H1 (cell line): ENCODE data around the gene RNF225. TPM values are rescaled to one million over a fixed set of nuclear protein-coding genes. Genes with fewer than 3 reads are reported as not detected.

Experiments used
- BACH1 ChIP-seq: IDR thresholded peaks from 2 replicates; pipeline ENCODE4 v1.6.1; 2012; ENCODE audit warnings: low read length, improper control_type of control experiment
- BCL11A ChIP-seq, 2 experiments: IDR thresholded peaks; one replicate each; pipeline ENCODE4 v1.6.1; 2011; ENCODE audit warnings: low read depth in 2 of 2, low read length in 2 of 2, mild to moderate bottlenecking in 2 of 2
- CHD2 ChIP-seq: IDR thresholded peaks from 2 replicates; pipeline ENCODE4 v1.6.1; 2012; ENCODE audit warnings: low read length, improper control_type of control experiment
- EGR1 ChIP-seq: IDR thresholded peaks from 2 replicates; pipeline ENCODE4 v1.6.1; 2011; ENCODE audit warnings: low read depth, low read length, borderline replicate concordance
- HDAC6 ChIP-seq: IDR thresholded peaks from one replicate; pipeline ENCODE4 v1.7.1; 2012; ENCODE audit warnings: low read depth, mild to moderate bottlenecking, inconsistent platforms, low read length, moderate library complexity
- KDM4A ChIP-seq: IDR thresholded peaks from one replicate; pipeline ENCODE4 v1.7.1; 2012; ENCODE audit warnings: low read depth, mild to moderate bottlenecking, moderate library complexity, low read length, inconsistent platforms; ENCODE audit not compliant: severe bottlenecking
- RAD21 ChIP-seq, 2 experiments: IDR thresholded peaks in 1 of 2; conservative IDR thresholded peaks in 1 of 2; 2 replicates each; pipeline ENCODE4 v1.6.1; 2011; ENCODE audit warnings: low read depth in 2 of 2, low read length in 2 of 2, improper control_type of control experiment in 1 of 2, inconsistent platforms in 1 of 2, mild to moderate bottlenecking in 1 of 2, moderate library complexity in 1 of 2
- RBBP5 ChIP-seq: IDR thresholded peaks from 2 replicates; pipeline ENCODE4 v1.7.1; 2012; ENCODE audit warnings: low read depth, mild to moderate bottlenecking, inconsistent platforms, low read length, moderate library complexity, borderline replicate concordance
- SIN3A ChIP-seq, 2 experiments: IDR thresholded peaks in 1 of 2; conservative IDR thresholded peaks in 1 of 2; 2 replicates each; pipeline ENCODE4 v1.6.1; 2011 to 2012; ENCODE audit warnings: low read length in 2 of 2, improper control_type of control experiment in 1 of 2, low read depth in 1 of 2, mild to moderate bottlenecking in 1 of 2
- SIX5 ChIP-seq: IDR thresholded peaks from 2 replicates; pipeline ENCODE4 v1.6.1; 2011; ENCODE audit warnings: mild to moderate bottlenecking, low read depth, low read length
- TAF1 ChIP-seq: IDR thresholded peaks from 2 replicates; pipeline ENCODE4 v1.6.1; 2011; ENCODE audit warnings: mild to moderate bottlenecking, low read depth, low read length
- TBP ChIP-seq: IDR thresholded peaks from 2 replicates; pipeline ENCODE4 v1.6.1; 2011; ENCODE audit warnings: low read depth, low read length, improper control_type of control experiment
- polyA plus RNA-seq, 7 experiments: library from polyadenylated mRNA; depleted of rRNA in 3 of 7; stranded (reverse) in 5 of 7; unstranded in 2 of 7; fragments of >200 nt in 5 of 7; fragments of 200-250 nt in 2 of 7; gene quantifications; 1 replicate in 5 of 7; 2 replicates in 1 of 7; 4 replicates in 1 of 7; pipeline versions ENCODE4 v1.2.1 to v1.2.3, GENCODE V29; 2011 to 2013; ENCODE audit warnings: missing spikeins in 2 of 7, mixed read lengths in 2 of 7
- total RNA-seq: library from RNA; stranded (reverse); fragmentation: NEBNext Ultra II Directional; extraction: Animal tissue kit (Norgen Biotek cat#: 25700); gene quantifications from 2 replicates; pipeline ENCODE4 v1.2.1, GENCODE V29; 2021

RNF225 gene
- total and polyA plus RNA-seq, 2 of the 8 experiments (the other 6 are each of a cell fraction or from before 2014, with no cell fraction given): 0.17 to 1.0 TPM

GRCh38 chr19:58408152-58409009 lies 12.9 kb downstream of the RNF225 start, which contains the start of gene ZNF584 (continued):
- TF ChIP-seq RAD21 (IDR thresholded peaks at IDR 0.05 in 1 of 2, conservative IDR thresholded peaks at IDR 0.05 in 1 of 2; ENCODE audit: low read depth in 2 of 2, low read length in 2 of 2): 0 out of 4 replicates have a peak, but pooled peaks of 1 of the 2 experiments have one; percentile 2
- TF ChIP-seq RBBP5: no peak; the same call in 1 of the 2 replicates
- 0 out of 2 replicates have a peak, but pooled peaks have one; percentile 29 for TF ChIP-seq CHD2
- TF ChIP-seq TBP: peak; percentile 87
- peak; percentile 73 for TF ChIP-seq SIX5
- no peak for TF ChIP-seq HDAC6
- TF ChIP-seq SIN3A (conservative IDR thresholded peaks at IDR 0.05 in 1 of 2, IDR thresholded peaks at IDR 0.05 in 1 of 2; ENCODE audit: low read depth in 1 of 2, low read length in 2 of 2): peak; percentile 82 to 90; a peak in 3 of 4 replicates
- TF ChIP-seq KDM4A: peak; percentile 92
- TF ChIP-seq BCL11A (IDR thresholded peaks at IDR 0.05; ENCODE audit: low read depth in 2 of 2, low read length in 2 of 2): no peak
- TF ChIP-seq EGR1: peak; percentile 82; the same call in 1 of the 2 replicates
- TF ChIP-seq TAF1: peak; percentile 90
- TF ChIP-seq BACH1: 0 out of 2 replicates have a peak, but pooled peaks have one; percentile 18
- TF ChIP-seq, all 59 proteins: peak for 17
